Memory B cell (primary cell): Measurements from ENCODE around the gene SLC2A14.
"Not testable (repeated sequence)": the region's sequence is repeated elsewhere in the genome, so short reads cannot be mapped to it uniquely, and the experiment has no call there.

Source experiments
- ATAC-seq: fragments of 150-1000 bp; cut with Tn5 transposase; 2 replicates; pipeline ENCODE4 v1.10.0; 2021; ENCODE audit warnings: low read depth, mild to moderate bottlenecking, moderate library complexity
- DNase-seq, 2 donors: peaks; one replicate each; pipeline ENCODE4 v3.0.0; 2022; ENCODE audit warnings: low spot score in 2 of 2
- H3K27ac Mint-ChIP-seq: one replicate; pipeline ENCODE4 v1.8.0; 2022; ENCODE audit warnings: mild to moderate bottlenecking, moderate library complexity, mixed read lengths
- H3K27me3 Mint-ChIP-seq: one replicate; pipeline ENCODE4 v1.8.0; 2022; ENCODE audit warnings: mixed read lengths
- H3K36me3 Mint-ChIP-seq: one replicate; pipeline ENCODE4 v1.8.0; 2022; ENCODE audit warnings: mild to moderate bottlenecking, mixed read lengths
- H3K4me1 Mint-ChIP-seq: one replicate; pipeline ENCODE4 v1.8.0; 2022; ENCODE audit warnings: mixed read lengths
- H3K4me3 Mint-ChIP-seq: one replicate; pipeline ENCODE4 v1.8.0; 2022; ENCODE audit warnings: mild to moderate bottlenecking, moderate library complexity, mixed read lengths
- H3K9me3 Mint-ChIP-seq: one replicate; pipeline ENCODE4 v1.8.0; 2022; ENCODE audit warnings: mixed read lengths

SLC2A14 gene

GRCh38 chr12:7788294-7788660 lies 84.4 kb downstream of the SLC2A14 start:
- Mint-ChIP-seq H3K27ac (no peak overlapping the region), H3K27me3 (peaks cover 5% of the 10 kb centered on the region), H3K4me3 (no peak overlapping the region), H3K9me3 (no peaks in the 10 kb centered on the region), H3K4me1 (no peaks in the 10 kb centered on the region), H3K36me3 (no peaks in the 10 kb centered on the region)
- no peak for ATAC-seq
- no peak for DNase-seq

GRCh38 chr12:7787574-7788293 lies 85.0 kb downstream of the SLC2A14 start:
- peaks cover 5% of the 10 kb centered on the region for H3K27me3 Mint-ChIP-seq
- ATAC-seq, result no peak
- no peaks in the 10 kb centered on the region for H3K4me1 Mint-ChIP-seq
- H3K9me3 Mint-ChIP-seq, result no peaks in the 10 kb centered on the region
- no peak overlapping the region for H3K4me3 Mint-ChIP-seq
- H3K36me3 Mint-ChIP-seq, result no peaks in the 10 kb centered on the region
- DNase-seq, result no peak
- H3K27ac Mint-ChIP-seq, result no peak overlapping the region

DNA sequence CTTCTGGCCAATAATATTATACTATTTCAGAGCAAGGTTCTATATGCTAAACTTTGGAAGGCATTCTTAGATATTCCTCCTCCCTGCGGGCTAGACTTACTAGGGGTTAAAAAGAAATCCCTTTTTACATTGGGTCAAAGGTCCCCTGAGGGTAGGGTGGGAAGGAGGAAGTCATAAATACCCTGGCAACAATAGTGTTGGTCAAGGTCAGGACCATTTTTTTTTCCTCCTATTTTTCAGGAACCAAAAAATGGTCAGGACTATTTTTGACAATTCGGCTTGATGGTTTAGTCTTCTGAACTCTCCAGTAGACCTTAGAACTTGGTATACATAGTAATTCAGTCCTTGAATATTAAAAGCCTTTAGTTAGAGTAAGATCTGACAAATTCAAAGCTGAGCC lies 88.0 kb downstream of the SLC2A14 start:
- Mint-ChIP-seq H3K36me3 (no peaks in the 10 kb centered on the region), H3K9me3 (no peaks in the 10 kb centered on the region), H3K27ac (no peak overlapping the region), H3K27me3 (peaks cover 1% of the 10 kb centered on the region), H3K4me3 (no peak overlapping the region), H3K4me1 (no peaks in the 10 kb centered on the region)
- DNase-seq, result no peak
- no peak for ATAC-seq

DNA sequence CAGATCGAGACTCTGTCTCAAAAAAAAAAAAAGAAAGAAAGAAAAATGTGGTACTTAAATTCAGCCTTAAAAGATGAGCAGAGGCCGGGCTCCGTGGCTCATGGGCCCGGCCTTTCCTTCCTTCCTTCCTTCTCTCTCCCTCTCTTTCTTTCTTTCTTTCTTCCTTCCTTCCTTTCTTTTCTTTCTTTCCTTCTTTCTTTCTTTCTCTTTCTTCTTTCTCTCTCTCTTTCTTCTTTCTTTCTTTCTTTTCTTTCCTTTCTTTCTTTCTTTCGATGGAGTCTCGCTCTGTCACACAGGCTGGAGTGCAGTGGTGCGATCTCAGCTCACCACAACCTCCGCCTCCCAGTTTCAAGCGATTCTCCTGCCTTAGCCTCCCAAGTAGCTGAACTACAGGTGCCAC lies 89.3 kb downstream of the SLC2A14 start:
- H3K4me1 Mint-ChIP-seq, H3K36me3 Mint-ChIP-seq, H3K9me3 Mint-ChIP-seq, H3K27me3 Mint-ChIP-seq, H3K4me3 Mint-ChIP-seq, ATAC-seq, DNase-seq, H3K27ac Mint-ChIP-seq: not testable (repeated sequence)

DNA sequence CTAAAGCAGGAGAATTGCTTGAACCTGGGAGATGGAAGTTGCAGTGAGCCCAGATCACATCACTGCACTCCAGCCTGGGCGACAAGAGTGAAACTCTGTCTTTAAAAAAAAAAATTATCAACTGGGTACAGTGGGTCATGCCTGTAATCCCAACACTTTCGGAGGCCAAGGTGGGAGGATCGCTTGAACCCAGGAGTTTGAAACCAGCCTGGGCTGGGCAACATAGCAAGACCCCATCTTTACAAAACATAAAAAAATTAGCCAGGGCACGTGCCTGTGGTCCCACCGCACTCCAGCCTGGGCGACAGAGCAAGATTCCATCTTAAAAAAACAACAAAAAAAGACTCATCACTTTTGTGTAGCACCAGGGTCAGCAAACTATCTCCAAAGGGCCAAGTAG lies 90.7 kb downstream of the SLC2A14 start:
- H3K27ac Mint-ChIP-seq, result no peak overlapping the region
- H3K4me1 Mint-ChIP-seq, result no peaks in the 10 kb centered on the region
- H3K4me3 Mint-ChIP-seq, result no peak overlapping the region
- peaks cover 1% of the 10 kb centered on the region for H3K27me3 Mint-ChIP-seq
- DNase-seq (no peak), ATAC-seq (no peak)
- no peaks in the 10 kb centered on the region for H3K9me3 Mint-ChIP-seq
- no peaks in the 10 kb centered on the region for H3K36me3 Mint-ChIP-seq

- H3K9me3 Mint-ChIP-seq, result no peaks in the 10 kb centered on the region
- no peaks in the 10 kb centered on the region for H3K4me1 Mint-ChIP-seq
- ATAC-seq, result no peak
- H3K27ac Mint-ChIP-seq, result no peak overlapping the region
- no peaks in the 10 kb centered on the region for H3K36me3 Mint-ChIP-seq
- H3K4me3 Mint-ChIP-seq, result no peak overlapping the region
- no peaks in the 10 kb centered on the region for H3K27me3 Mint-ChIP-seq
- no peak for DNase-seq
These were observed 91.4 kb downstream of the SLC2A14 start for GRCh38 chr12:7781274-7781673.

DNA sequence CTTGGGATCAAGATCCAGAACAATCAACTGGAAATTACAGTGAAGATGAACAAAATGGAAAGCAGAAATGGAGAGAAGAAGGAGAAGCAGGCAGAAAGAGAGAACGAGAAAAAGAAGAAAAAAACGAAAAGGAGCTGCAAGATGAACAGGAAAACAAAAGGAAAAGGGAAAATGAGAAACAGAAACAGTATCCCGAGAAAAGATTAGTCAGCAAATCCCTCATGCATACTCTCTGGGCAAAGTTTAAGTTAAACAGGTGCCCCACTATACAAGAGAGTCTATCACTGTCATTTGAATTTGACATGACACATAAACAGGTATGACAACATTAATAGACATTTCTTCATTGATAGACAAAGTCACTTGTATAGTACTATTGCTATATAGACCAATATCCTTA lies 102.7 kb downstream of the SLC2A14 start:
- ATAC-seq, result no peak
- Mint-ChIP-seq H3K36me3 (no peaks in the 10 kb centered on the region), H3K27me3 (peaks cover 3% of the 10 kb centered on the region), H3K4me1 (no peaks in the 10 kb centered on the region), H3K9me3 (no peaks in the 10 kb centered on the region), H3K27ac (no peak overlapping the region), H3K4me3 (no peak overlapping the region)
- no peak for DNase-seq
